KMS-11 (cell line): ENCODE results near the gene SURF1.
A peak's percentile ranks its signal among the peaks of the same experiment; 100 is the strongest.

Experiments used
- H2AFZ ChIP-seq: fragments of 200-600 bp; sonication (generic); 2 replicates; pipeline ENCODE4 v1.6.1; 2016; ENCODE audit warnings: antibody characterized with exemption, mixed run types, low read depth
- H3K27ac ChIP-seq: fragments of 200-600 bp; sonication (generic); 2 replicates; pipeline ENCODE4 v1.6.1; 2016; ENCODE audit warnings: mild to moderate bottlenecking, mixed run types
- H3K27me3 ChIP-seq: fragments of 200-600 bp; sonication (generic); 2 replicates; pipeline ENCODE4 v1.6.1; 2017; ENCODE audit warnings: mild to moderate bottlenecking, low read depth, mixed run types, moderate library complexity; ENCODE audit not compliant: insufficient read depth
- H3K36me3 ChIP-seq: fragments of 200-600 bp; sonication (generic); 2 replicates; pipeline ENCODE4 v1.6.1; 2017; ENCODE audit warnings: mild to moderate bottlenecking, mixed run types; ENCODE audit not compliant: insufficient read depth
- H3K4me1 ChIP-seq: fragments of 200-600 bp; sonication (generic); 2 replicates; pipeline ENCODE4 v1.6.1; 2016; ENCODE audit warnings: mild to moderate bottlenecking, low read depth, mixed run types; ENCODE audit not compliant: poor library complexity, severe bottlenecking
- H3K4me2 ChIP-seq: fragments of 200-600 bp; sonication (generic); 2 replicates; pipeline ENCODE4 v1.7.0; 2016; ENCODE audit warnings: mild to moderate bottlenecking, mixed run types
- H3K4me3 ChIP-seq: fragments of 200-600 bp; sonication (generic); IDR thresholded peaks from 2 replicates; pipeline ENCODE4 v1.6.1; 2017; ENCODE audit warnings: low read depth, low read length, mixed read lengths; ENCODE audit not compliant: insufficient read depth
- H3K79me2 ChIP-seq: fragments of 200-600 bp; sonication (generic); 2 replicates; pipeline ENCODE4 v1.6.1; 2016; ENCODE audit warnings: low read depth, mixed run types; ENCODE audit not compliant: insufficient read depth
- H3K9ac ChIP-seq: fragments of 200-600 bp; sonication (generic); 2 replicates; pipeline ENCODE4 v1.6.1; 2016; ENCODE audit warnings: mild to moderate bottlenecking, mixed run types
- H4K20me1 ChIP-seq: fragments of 200-600 bp; sonication (generic); 2 replicates; pipeline ENCODE4 v1.6.1; 2016; ENCODE audit warnings: mild to moderate bottlenecking, mixed run types; ENCODE audit not compliant: insufficient read depth
- CTCF ChIP-seq: fragments of 200-600 bp; sonication (generic); conservative IDR thresholded peaks from 2 replicates; pipeline ENCODE4 v1.6.1; 2017; ENCODE audit warnings: low read depth, mild to moderate bottlenecking, antibody characterized with exemption, low read length, moderate library complexity, mixed read lengths

Gene SURF1

GRCh38 chr9:133347515-133347984 lies 8.7 kb downstream of the SURF1 start:
- Histone ChIP-seq H3K4me3 (no peak overlapping the region), H3K27me3 (no peaks in the 10 kb centered on the region), H3K27ac (peak overlapping the region; percentile 48), H2AFZ (peak overlapping the region; percentile 27; the same call in 1 of the 2 replicates), H3K4me2 (peak overlapping the region; percentile 87), H3K36me3 (peaks cover 29% of the 10 kb centered on the region), H3K4me1 (peaks cover 22% of the 10 kb centered on the region), H4K20me1 (peaks cover 7% of the 10 kb centered on the region; the same call in 1 of the 2 replicates), H3K9ac (peak overlapping the region; percentile 100), H3K79me2 (peaks cover 38% of the 10 kb centered on the region)
- no peak for TF ChIP-seq CTCF

GRCh38 chr9:133346021-133346785 lies 10.1 kb downstream of the SURF1 start:
- Histone ChIP-seq H3K4me1 (peaks cover 20% of the 10 kb centered on the region), H3K36me3 (peaks cover 24% of the 10 kb centered on the region), H3K79me2 (peaks cover 38% of the 10 kb centered on the region)

GRCh38 chr9:133345596-133345995 lies 10.7 kb downstream of the SURF1 start:
- H4K20me1 ChIP-seq = peaks cover 2% of the 10 kb centered on the region; the same call in 1 of the 2 replicates
- no peak overlapping the region for H3K4me3 ChIP-seq
- peaks cover 20% of the 10 kb centered on the region for H3K4me1 ChIP-seq
- peaks cover 38% of the 10 kb centered on the region for H3K79me2 ChIP-seq
- H3K27ac ChIP-seq = no peak overlapping the region
- no peak overlapping the region for H3K9ac ChIP-seq
- no peak overlapping the region for H2AFZ ChIP-seq
- no peak overlapping the region for H3K4me2 ChIP-seq
- TF ChIP-seq CTCF = no peak
- peaks cover 18% of the 10 kb centered on the region for H3K36me3 ChIP-seq
- no peaks in the 10 kb centered on the region for H3K27me3 ChIP-seq

More at GRCh38 chr9:133346021-133346785, 10.1 kb downstream of the SURF1 start:
- Histone ChIP-seq H3K4me3 (no peak overlapping the region), H3K27me3 (no peaks in the 10 kb centered on the region), H3K27ac (no peak overlapping the region), H2AFZ (no peak overlapping the region), H3K4me2 (peak overlapping the region; percentile 87), H4K20me1 (peaks cover 7% of the 10 kb centered on the region; the same call in 1 of the 2 replicates), H3K9ac (no peak overlapping the region; the same call in 1 of the 2 replicates)
- no peak for TF ChIP-seq CTCF

- H3K4me1 ChIP-seq = peaks cover 16% of the 10 kb centered on the region
- no peak overlapping the region for H3K9ac ChIP-seq
- peaks cover 12% of the 10 kb centered on the region for H3K36me3 ChIP-seq
Observed at GRCh38 chr9:133344979-133345378, 11.3 kb downstream of the SURF1 start.

More at GRCh38 chr9:133344979-133345378, 11.3 kb downstream of the SURF1 start:
- no peaks in the 10 kb centered on the region for H3K27me3 ChIP-seq
- H3K27ac ChIP-seq = no peak overlapping the region
- no peak overlapping the region for H2AFZ ChIP-seq
- no peaks in the 10 kb centered on the region for H4K20me1 ChIP-seq
- no peak for TF ChIP-seq CTCF
- H3K79me2 ChIP-seq = peaks cover 38% of the 10 kb centered on the region
- no peak overlapping the region for H3K4me2 ChIP-seq
- H3K4me3 ChIP-seq = no peak overlapping the region
